HG02588 (cell line): ENCODE results near the gene PPP6R1.

Experiments used
- ATAC-seq: cut with Tn5 transposase; IDR thresholded peaks from one replicate; pipeline ENCODE4 v1.9.1; 2021; ENCODE audit warnings: mild to moderate bottlenecking, moderate library complexity; ENCODE audit not compliant: unreplicated experiment

Gene PPP6R1

DNA sequence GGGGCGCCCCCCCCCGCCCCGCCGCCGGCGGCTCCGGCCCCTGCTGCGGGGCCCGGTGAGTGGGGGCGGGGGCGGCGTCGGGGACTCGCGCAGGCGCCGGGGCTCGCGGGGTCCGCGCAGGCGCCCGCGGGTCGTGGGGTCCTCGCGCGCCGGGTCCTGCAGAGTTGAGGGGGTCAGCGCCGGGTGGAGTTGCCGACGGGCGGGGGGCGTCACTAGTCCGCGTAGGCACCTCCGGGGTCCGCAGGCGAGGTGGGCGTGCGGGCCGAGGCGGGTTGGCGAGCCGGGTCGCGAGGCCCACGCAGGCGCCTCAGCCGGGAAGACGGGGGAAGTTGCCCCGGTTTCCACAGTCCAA is 365 bp downstream of the PPP6R1 start:
- ATAC-seq = peak; percentile 17

DNA sequence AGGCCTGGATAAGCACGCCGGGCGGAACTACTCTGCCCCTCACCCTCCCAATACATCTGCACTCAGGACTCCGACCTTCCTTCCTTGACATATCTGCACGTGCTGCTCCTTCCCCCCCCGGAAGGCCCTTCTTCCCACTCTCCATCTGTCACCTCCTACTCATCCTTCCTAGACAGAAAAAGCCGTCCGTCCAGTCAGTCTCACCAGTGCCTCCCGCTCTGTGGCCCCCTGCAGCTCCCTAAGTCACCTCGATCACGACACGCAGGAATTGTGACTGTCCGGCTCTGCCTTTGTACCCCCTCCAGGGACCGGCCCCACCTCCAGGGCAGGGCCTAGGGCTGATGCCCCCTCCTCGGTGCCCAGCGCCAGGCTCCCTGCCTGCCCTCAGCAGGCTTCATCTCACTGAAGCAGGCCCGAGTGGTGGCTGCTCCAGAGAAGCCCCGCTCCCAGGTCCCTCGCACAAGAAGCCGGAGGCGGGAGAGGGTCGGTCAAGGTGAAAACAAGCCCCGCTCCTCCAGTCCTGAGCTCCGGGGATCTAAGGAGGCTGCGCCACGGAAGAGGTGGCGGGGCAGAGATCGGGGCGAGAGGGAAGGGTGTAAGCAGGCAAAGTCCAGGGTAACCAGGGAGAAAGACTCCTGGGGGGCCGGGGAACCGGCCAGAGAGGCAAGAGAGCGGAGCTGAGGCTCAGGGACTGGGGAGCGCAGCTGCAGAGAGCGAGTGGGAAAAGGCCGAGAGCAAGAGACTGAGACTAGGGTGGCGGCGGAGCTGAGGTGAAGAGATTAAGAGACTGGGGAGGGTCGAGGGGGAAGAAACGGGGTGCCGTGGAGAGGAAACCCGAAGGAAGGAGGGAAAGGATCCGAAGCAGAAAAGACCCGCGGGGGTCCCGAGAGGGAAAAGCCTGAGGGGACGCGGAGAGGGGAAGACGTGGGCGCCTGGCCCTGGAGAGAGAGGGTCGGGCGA is 1.1 kb downstream of the PPP6R1 start:
- no peak for ATAC-seq

DNA sequence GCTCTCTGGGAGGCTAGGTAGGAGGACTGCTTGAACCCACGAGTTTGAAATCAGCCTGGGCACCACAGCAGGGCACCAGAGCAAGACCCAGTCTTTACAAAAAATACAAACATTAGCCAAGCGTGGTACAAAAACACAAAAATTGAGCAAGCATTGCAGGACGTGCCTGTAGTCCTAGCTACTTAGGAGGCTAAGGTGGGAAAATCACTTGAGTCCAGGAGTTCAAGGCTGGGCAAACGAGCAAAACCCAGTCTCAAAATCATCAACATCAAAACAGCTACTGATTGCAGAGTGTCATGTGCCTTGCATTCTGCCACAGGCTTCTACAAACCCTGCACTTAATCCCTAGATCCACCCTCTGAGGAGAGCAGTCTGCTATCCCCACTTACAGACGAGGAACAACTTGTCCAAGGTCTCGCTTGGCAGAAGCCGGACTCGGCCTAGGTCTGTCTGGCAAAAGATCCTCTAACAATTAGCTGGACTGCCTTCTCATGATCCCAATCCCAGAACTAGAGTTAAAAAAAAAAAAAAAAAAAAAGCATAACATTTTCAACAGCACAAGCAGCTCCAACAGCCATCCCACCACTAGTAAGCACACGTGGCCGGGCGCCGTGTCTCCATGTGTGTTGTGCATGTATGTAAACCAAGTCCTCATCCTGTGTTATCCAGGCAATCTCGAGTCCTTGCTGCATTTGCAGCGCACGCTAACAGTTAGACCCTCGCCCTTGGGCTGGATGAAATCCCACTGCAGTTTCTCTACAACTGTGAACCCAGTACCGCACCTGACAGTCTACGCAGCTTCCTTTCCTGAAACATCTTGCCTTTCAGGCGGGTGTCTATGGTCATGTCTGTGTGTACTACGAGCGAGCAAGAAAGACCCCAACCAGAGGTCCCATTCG is 2.0 kb downstream of the PPP6R1 start:
- ATAC-seq = no peak

DNA sequence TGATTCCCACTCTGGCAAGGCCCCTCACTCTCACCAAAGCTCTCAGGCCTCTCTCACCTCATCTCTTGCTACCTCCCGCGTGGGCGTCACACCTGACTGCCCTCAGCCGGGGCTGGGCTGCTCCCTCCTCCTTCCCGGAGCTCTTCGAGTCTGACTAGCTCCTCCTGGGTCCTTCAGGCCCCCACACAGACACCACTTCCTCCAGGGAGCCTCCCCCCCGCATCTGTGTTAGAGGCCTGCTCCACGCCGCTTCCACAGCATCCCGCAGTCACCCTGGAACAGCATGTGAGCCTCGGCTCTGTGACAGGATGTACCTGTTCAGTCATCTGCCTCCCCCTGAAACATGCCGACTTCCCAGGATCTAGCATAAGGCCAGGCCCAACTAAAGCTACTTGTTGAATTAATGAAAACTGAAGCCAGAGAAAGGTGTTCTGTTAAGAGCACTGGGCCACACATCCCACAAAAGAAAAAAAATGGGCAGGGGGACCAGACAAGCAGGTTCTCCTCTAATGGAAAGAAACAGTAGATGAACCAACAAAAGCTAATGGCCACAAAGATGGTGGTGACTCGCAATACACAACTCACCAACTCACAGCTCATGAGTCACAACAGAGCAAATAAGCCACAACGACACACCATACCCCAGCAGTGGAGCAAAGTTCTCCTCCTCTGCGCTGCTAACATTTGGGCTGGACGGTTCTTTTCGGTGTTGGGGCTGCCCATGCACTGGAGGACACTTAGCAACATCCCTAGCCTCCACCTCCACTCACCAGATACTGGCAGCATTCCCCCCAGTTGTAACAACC is 3.0 kb downstream of the PPP6R1 start:
- no peak for ATAC-seq

- ATAC-seq = no peak
Measured at GRCh38 chr19:55254625-55254977, 4.2 kb downstream of the PPP6R1 start.

DNA sequence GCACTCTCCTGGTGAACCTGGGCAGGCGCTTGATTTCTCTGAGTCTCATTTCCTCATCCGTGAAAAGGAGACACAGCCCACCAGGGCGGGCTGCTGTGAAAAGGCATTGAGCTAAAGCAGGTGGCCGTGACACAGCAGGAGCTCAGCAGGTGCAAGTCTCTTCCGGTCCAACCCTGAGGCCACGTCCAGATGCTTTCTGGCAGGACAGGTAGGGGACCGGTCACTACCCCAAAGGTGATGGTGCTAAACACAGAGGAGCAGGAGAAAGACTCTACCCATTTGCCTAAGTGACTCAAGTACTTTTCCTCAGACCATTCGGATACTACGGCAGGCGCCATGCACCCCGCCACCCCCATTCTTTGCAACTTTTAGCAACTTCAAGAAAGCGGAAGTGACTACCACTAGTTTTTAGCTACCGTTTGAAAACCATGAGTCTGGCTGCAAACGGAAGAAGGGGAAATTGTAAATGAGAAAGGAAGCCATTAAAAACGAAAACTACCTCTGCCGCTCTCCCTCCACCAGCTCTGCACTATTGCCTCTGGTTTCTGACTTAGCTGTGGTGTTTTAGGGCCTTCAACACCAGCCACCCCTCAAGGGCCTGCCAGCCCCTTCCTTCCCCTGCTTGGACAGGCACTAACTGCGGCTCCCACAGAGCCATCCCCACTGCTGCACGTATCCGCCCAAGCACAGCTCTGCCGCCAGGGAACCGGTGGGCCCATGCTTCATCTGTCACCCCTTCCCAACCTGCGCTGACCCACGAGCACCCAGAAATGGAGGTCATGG is 4.8 kb downstream of the PPP6R1 start:
- ATAC-seq = no peak

DNA sequence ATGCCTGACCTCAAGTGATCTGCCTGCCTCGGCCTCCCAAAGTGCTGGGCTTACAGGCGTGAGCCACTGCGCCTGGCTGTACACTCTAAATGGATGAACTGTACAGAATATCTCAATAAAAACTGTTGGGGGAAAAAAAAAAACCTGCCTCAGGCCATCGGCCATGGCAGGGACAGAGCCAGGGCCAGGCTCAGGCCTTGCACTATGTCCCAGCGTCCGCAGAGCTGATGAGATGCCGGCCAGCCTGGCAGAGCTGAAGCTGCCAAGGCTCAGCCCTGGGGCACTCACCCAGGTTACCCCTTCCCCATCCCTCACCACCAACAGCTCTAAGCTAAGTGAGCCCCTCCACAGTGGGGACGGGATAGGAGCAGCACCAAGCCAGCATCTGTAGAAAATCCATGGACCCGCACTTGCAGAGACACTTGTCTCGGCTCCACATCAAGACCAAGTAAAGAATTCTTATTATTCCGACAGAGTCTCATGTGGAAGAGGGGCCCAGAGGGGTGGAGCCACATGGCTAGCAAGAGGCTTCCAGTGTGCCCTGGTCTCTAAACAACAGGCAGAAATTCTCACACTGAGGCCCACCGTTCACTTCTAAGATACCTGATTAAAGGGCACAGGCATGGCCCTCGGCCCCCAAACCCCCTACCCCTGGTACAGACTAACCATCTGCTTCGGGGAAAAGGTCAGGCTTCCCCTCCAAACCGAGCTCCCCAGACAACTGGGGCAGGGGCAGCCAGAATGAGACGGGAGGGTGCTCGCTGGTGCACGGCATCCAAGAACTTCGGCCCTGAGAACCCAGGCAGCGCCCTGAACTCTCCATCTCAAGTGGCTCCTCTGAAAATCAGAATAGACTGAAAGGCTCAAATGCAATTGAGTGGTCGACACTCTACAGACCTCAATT is 5.8 kb downstream of the PPP6R1 start:
- ATAC-seq = no peak

- ATAC-seq = no peak
Measured at GRCh38 chr19:55251341-55252081, 7.3 kb downstream of the PPP6R1 start.

DNA sequence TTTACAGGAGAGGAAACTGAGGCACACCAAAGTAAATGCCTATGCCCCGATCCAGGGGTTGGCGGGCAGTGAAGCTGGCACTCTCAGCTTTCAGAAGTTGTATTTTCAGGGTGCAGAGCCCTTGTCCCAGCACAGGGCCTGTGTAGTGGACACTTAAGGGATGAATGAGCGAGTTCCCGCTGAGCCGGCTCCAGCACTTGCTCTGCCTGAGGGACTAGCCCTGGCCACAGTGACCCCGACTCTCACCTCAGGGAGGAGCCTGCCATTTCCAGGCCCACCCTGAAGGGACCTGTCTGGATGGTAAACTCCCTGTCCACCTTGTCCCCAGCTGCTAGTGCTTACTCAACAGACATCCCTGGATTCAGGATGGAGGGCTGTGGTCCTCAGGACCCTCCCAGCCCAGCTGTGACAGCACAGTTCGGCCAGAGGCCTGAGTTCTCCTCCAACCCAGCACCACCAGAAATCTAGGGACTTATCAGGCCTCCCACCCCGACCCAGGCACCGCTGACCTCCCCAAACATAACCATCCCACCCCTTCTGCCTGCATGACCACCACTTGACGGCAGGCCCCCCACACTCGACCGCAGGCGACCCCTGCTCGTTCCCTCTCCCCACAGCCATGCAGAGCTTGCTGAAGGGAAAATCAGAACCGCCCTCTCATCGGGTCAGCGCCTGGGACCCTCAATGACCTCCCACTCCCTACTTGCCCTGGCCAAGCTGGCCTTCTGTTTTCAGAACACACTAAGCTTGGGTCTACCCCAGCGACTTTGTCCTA is 8.4 kb downstream of the PPP6R1 start:
- no peak for ATAC-seq

GRCh38 chr19:55249841-55250240 is 9.0 kb downstream of the PPP6R1 start:
- ATAC-seq = no peak

GRCh38 chr19:55248704-55249103 is 10.1 kb downstream of the PPP6R1 start:
- no peak for ATAC-seq

- ATAC-seq = no peak
Measured at GRCh38 chr19:55248166-55248675, 10.6 kb downstream of the PPP6R1 start.

- no peak for ATAC-seq
Measured at GRCh38 chr19:55247621-55248099, 11.2 kb downstream of the PPP6R1 start.

DNA sequence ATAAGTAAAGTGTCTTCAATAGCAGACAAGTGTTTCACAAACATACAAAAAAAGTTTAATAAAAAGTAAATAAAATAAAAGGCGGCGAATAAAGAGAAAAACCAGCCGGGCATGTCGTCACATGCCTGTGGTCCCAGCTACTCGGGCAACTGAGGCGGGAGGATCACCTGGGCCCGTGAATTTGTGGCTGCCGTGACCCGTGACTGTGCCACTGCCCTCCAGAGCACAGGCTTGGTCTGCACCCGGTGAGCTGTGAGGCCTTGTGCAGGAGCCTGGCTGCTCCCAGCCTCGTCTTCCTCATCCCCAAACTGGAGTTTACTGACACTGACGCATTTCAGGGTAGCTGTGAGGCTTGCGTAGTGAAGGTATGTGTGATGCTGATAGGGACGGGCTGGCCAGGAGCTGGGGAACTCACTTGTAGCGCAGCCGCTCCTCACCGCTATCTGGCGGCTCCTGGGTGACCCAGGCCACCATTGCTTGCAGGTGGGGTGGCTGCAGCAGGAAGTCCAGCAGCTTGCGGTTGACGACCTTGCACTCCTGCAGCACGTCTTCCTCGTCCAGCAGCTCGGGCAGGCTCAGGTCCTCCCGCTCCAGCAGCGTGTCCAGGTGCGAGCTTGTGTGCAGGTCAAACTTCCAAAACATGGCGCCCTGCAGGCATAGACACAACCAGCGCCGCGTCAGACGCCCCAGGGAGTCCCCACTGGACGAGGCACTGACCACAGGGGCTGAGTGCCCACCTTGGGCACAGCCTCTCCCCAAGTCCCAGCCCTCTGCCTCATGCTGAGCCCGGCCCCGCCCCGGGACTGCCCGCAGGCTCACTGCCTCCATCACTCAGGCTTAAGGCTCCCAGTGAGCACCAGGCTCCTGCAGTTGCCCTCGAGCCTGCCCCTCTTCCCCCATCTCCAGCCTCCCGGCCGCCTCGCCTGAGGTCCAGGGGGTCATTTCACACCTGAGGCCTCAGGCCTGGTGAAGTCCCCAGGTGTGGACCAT is 12.1 kb downstream of the PPP6R1 start:
- ATAC-seq = no peak

- no peak for ATAC-seq
Measured at GRCh38 chr19:55245236-55245904, 13.4 kb downstream of the PPP6R1 start.
